ENCODE measurements around the gene ZNF746. TPM values are rescaled to one million over a fixed set of nuclear protein-coding genes. Genes with fewer than 3 reads are reported as not detected.
A peak's percentile ranks its signal among the peaks of the same experiment; 100 is the strongest.

The ZNF746 gene
- total and polyA plus RNA-seq, 10 of the 15 experiments (the other 5 are each of a cell fraction or from before 2014, with no cell fraction given): 1.2 to 19.0 (median 6.3) TPM

- H3K36me3 ChIP-seq (ENCODE audit: control insufficient read depth in 2 of 2, insufficient read depth in 2 of 2, low read length in 1 of 2): peaks cover 11 to 13% of the 10 kb centered on the region in 2 experiments
- H3K4me3 ChIP-seq: peak overlapping the region; percentile 87; the same call in 1 of the 2 replicates
- no peaks in the 10 kb centered on the region for H3K27me3 ChIP-seq (replicated peaks in 1 of 2; ENCODE audit: control insufficient read depth in 2 of 2, insufficient read depth in 2 of 2, low read length in 1 of 2)
- H3K9ac ChIP-seq (ENCODE audit: control insufficient read depth, insufficient read depth, low read length): no peak overlapping the region
- DNase-seq (ENCODE audit: low read depth, low spot score) (no peak), ATAC-seq (no peak), FAIRE-seq (no peak)
- H4K20me1 ChIP-seq (ENCODE audit: control insufficient read depth, insufficient read depth): no peaks in the 10 kb centered on the region
- ChIA-PET SMC1A (ENCODE audit: uncharacterized antibody, unreplicated experiment) (interaction anchor here (0.8 to 2.2 kb wide), 6 partner anchors 12 to 185 kb away, joined by 3 to 15 read pairs (median 4); no protein-coding TSS in a partner anchor), RAD21 (ENCODE audit: unreplicated experiment) (interaction anchor here (1.0 to 1.3 kb wide), 2 partner anchors 37 to 168 kb away, joined by 3 to 4 read pairs; no protein-coding TSS in a partner anchor), POLR2A (interaction anchor here (0.8 kb wide), 1 partner anchor 104 kb away, joined by 3 read pairs; no protein-coding TSS in a partner anchor), CTCF (interaction anchor here (0.9 to 1.4 kb wide), 7 partner anchors 29 to 185 kb away, joined by 3 to 5 read pairs (median 3); no protein-coding TSS in a partner anchor)
- in situ Hi-C loops (cut with MboI): no loop called here
- peaks cover 26% of the 10 kb centered on the region for H3K79me2 ChIP-seq (ENCODE audit: control insufficient read depth, insufficient read depth, low read length)
- H3K27ac ChIP-seq (ENCODE audit: control insufficient read depth, insufficient read depth): no peak overlapping the region
- H2AFZ ChIP-seq (ENCODE audit: control insufficient read depth, low read depth, low read length): no peak overlapping the region
- intact Hi-C loops (cut with micrococcal nuclease; ENCODE audit: unreplicated experiment): loop anchor here (5.0 kb wide), 3 partner anchors 73 to 183 kb away; no protein-coding TSS in a partner anchor
- WGBS (ENCODE audit: insufficient coverage, insufficient replicate concordance, low lambda C conversion rate, missing lambda C conversion rate): 80% methylated on average over 6 of the region's 6 CpGs
- peaks cover 9% of the 10 kb centered on the region for H3K4me1 ChIP-seq (ENCODE audit: control insufficient read depth, insufficient read depth, low read length)
- no peaks in the 10 kb centered on the region for H3K9me3 ChIP-seq (replicated peaks; ENCODE audit: control insufficient read depth, insufficient read depth, low read length)
- BruUV-seq (replicated peaks): TSS peak; percentile 47
- H3K4me2 ChIP-seq (ENCODE audit: control insufficient read depth, insufficient read depth): peak overlapping the region; percentile 64
- no peak for TF ChIP-seq ZNF384 (IDR thresholded peaks at IDR 0.05; ENCODE audit: borderline replicate concordance, low read depth, low read length)
- TF ChIP-seq CHD1 (IDR thresholded peaks at IDR 0.05; ENCODE audit: low read depth, low read length): no peak
- no peak for TF ChIP-seq SKIL (IDR thresholded peaks at IDR 0.05; ENCODE audit: low read depth, poor library complexity, severe bottlenecking)
- TF ChIP-seq PAX5 (IDR thresholded peaks at IDR 0.05; ENCODE audit: borderline replicate concordance, low read depth, low read length): no peak
- TF ChIP-seq MTA2 (IDR thresholded peaks at IDR 0.05; ENCODE audit: low read depth): no peak
- TF ChIP-seq RAD21 (IDR thresholded peaks at IDR 0.05; ENCODE audit: insufficient read depth, low read depth, low read length): no peak
- no peak for TF ChIP-seq BCLAF1 (IDR thresholded peaks at IDR 0.05)
- TF ChIP-seq NFXL1 (IDR thresholded peaks at IDR 0.05; ENCODE audit: borderline replicate concordance): no peak
- TF ChIP-seq CUX1 (IDR thresholded peaks at IDR 0.05; ENCODE audit: insufficient replicate concordance, low read depth, low read length): no peak
- no peak for TF ChIP-seq NR2C1 (IDR thresholded peaks at IDR 0.05)
- no peak for TF ChIP-seq IRF4 (IDR thresholded peaks at IDR 0.05; ENCODE audit: low read depth, low read length)
- TF ChIP-seq MYB (IDR thresholded peaks at IDR 0.05; ENCODE audit: borderline replicate concordance, low read depth, low read length): no peak
These were observed 2.8 kb downstream of the ZNF746 start for GRCh38 chr7:149494738-149495368.
